GM21390 (cell line): Measurements from ENCODE around the gene MAS1L.
A peak's percentile ranks its signal among the peaks of the same experiment; 100 is the strongest.

Experiments used
- ATAC-seq: cut with Tn5 transposase; IDR thresholded peaks from one replicate; pipeline ENCODE4 v1.9.1; 2021; ENCODE audit not compliant: unreplicated experiment

MAS1L gene

DNA sequence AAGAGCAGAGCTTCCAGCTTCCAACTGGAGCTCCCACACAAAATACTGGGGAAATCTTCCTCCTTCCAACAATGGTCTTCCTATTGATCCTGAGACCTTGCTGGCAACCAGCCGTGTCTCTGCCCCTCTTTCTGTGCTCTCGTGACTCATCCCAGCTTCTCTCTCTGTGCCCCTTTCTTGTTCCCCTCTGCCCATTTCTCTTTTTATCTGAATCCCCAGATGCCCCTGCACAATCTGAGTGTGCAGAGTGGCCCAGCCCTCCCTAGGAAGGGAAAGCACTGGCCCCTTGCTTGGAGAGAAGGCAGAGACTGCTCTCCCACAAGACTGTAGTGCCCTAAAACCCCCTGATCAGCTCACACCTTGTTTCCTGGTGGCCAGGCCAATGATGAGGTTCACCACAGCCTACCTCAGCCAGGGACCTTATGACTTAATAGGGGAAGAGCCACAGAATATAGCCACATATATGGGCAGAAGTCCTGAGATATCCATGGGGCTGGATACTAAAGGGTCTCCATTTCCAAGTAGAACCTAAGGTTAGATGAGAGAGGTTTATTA is 23.1 kb upstream of the MAS1L start:
- no peak for ATAC-seq

DNA sequence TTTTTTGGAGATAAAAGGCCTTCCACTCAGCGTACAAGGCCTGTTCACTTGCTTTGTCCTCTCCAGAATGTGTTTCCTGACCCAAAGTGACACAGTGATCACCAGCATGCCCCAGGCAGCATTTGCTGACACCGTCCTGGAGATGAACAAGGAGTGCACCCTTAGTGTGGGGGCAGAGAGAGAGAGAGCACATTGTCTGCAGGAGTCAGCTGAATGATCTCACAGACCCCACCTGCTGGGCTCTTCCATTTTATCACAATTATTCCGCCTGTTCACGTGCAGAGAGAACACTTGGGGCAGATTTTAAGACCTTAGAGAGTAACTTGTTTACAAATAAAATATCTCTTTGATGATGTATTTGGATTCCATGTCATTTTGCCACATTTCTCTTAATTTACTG is 22.4 kb upstream of the MAS1L start:
- ATAC-seq, result no peak

DNA sequence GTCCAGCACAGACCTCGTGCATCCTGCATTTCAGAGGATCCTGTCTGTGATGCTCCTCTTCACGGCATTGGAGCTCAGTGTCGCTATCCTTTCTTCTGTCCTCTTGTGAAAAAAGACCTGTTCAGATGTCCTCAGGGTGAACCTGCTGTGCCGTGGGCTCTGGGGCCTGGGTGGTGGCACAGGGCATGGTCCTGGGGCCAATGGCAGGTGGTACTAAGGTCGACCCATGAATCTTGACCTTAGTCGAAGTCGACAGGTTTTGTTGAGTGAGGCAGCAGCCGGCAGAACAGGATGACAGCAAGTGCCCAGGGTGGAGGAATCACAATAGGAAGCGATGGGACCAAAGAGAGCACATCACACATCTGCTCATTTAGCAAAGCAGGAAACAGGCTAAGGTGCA is 22.0 kb upstream of the MAS1L start:
- ATAC-seq, result no peak

DNA sequence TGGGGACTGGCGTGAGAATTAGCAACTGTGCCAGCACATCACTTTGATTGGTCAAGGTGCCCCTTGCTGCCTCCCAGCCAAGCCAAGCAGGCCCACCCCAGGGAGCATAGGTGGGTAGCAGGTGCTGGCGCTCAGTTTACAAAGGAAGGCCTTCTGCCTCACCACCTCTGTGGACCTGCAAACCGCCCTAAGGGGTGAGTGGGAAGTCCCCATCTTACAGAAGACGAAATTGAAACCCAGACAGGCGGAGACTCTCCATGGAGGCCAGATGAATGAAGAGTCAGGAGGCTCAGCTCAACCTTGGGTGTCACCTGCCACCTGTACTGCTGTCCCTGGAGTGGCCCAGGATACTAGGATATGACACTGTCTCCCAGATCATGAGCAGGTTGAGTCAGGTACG is 21.5 kb upstream of the MAS1L start:
- ATAC-seq, result peak; percentile 77

DNA sequence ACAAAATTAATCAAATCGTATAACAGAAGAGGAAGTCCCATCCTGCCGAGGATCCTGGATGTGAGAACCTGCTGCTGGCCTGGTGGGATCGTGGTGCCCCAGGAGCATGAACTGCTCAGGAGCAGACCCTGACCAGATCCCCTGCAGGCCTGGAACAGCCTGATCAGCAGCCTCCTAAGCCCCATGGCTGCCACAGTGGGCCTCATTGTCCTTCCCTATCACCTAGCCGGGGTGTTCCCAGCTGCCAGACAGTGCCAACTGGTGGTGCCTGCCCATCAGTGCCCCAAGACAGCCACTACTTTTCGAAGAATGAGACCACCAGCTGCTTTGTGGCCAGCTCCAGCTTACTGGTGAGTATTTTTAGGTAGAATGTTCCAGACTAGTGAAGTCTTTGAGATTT is 19.6 kb upstream of the MAS1L start:
- ATAC-seq, result no peak

DNA sequence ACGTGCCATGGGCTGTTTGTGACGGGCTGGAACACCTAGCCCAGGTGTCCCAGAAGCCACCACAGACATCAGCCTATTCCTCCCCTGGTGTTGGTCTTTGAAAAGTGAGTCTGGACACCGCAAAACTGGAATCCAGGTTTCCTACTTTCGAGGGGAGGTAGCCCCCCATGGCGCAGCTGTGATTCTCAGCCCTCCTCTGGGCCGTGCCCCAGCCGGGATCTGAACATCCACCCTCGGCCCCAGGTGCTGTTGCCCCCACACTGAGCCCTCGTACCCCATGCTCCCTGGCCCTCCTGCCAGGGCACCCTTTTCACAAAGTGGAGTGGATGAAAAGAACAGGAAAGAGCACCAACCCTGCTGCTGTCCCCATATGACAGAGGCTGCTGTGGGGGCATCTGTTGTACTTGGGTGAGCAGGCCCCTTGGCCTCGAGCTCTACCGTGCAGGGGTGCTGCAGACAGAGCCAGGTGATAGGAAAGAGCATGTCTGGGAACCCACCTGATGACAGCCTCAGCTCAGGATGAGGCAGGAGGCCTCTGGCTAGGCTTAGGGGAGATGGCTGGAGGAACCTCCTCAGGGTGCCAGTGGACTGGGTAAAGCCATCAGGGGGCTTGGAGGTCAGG is 18.8 kb upstream of the MAS1L start:
- ATAC-seq, result no peak

DNA sequence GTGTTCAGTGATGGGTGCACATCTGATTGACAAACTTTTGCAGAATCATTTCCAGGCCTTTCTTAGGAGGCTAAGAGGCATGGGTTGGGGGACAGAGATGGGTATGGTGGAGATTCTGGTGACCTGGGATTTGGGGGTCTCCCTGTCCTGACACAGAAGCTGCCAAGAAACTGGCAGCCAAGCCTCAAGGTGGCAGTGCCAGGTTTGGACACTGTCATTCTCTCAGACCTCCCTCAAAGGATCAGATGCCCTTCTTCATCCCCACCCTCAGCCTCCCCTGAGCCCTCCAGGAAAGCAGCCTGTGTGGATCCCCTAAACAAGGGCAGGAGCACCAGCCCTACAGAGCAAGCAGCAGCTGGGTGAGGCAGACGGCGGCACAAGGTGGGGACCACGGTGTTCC is 18.1 kb upstream of the MAS1L start:
- ATAC-seq, result no peak

DNA sequence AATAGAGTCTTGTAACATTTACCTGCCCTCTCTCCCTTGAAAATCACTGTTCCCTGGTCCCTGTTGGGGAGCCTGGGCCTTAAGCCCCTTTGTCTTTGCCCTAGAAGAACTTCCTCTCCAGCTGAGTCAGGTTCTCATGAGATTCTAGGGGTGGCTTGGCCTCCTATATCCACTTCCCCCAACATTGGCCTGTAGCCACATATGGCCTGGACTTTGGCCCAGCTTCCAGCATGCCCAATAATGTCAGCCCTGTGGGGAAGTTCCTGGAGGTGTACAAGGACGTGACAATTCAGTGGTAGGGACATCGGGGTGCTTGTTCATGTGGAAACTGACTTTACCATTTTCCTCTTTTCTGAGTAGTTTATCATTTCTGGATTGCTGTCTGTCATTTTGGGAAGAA is 17.2 kb upstream of the MAS1L start:
- no peak for ATAC-seq

DNA sequence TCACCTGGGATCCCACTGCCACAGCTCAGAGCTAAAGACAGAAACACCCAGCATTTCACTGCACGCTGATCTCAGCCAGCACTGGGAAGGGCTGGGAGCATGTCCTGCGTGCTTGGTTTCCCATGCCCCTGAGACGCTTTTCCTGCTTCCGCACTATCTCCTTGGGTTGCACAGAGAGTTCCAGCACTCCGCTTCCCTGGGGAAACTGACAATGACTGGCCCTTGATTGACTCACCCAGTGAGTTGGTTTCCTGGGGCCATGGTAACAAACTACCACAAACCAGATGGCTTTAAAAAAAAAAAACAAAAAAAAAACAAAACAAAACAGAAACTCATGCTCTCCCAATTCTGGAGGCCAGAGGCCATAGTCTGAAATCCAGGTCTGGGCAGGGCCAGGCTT is 14.8 kb upstream of the MAS1L start:
- no peak for ATAC-seq

DNA sequence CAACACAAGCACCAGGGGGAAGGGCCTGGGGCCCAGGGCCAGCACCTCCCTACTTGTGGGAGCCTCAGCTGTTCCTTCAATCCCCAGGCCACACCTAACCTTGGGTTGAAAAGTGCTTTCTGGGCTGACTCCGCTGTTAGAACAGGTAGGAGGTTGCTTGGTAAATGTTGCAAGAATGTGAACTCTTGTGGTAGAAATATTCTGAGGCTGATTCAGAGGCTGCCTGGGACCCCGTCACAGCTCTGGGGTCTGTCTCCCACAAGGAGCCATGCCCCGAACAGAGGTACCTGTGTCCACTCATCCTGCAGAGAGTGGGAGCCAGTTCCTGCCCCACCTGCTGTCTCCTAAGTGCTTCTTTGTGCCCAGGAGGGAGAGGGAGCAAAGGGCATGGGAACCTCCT is 14.4 kb upstream of the MAS1L start:
- no peak for ATAC-seq

DNA sequence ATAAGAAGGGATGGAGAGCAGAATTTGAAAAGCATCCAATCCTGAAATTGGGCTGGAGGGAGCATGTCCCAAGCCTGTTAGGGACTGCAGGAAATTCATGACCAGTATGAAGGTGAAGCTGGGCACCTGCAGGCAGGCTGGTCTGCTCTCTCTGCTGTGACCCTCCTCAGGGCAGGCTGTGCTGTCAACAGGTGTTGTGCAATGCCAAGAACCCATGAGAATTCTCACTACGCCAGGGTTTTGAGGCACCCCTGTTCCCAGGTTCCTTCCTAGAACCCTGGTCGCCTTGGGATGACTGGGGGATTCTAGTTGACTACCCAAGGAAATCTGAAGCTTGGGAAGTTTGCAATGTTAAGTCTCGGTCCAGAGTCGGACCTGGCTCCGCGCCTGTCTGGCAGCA is 13.3 kb upstream of the MAS1L start:
- no peak for ATAC-seq

DNA sequence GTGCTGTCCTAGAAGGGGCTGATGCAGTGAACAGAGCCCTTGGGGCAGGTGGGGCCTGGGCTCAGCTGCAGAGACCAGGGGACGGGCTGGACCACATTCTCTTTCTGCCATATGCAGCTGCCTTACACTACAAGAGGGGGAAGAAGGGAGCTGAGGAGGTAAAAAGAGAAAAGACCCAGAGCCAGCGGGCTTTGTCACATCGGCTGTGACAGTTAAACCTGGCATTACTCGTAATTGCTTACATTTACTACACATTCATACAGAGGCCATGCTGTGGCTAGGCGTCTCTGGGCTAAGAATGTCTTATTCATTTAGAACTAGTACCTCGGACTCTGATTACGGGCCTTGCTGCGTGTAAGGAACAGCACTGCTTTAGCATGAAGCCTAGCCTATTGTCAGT is 12.8 kb upstream of the MAS1L start:
- ATAC-seq, result no peak

DNA sequence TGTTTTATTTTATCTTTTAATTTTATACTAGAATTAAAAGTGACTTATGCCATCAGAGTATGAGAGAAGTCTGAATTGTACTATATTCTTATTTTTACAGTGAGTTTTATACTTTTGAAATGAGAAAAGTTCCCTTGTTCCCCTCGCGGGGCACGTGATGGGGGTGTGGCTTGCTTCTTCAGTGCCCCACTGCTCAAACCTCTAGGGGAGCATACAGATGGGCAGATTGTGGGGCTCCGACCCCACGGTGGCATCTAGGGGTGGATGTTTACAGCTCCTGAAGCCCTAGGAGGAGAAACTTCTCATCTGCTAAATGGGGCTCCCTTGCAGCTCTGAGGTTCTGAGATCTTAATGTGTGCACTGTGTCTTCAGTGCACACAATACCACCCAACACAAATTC is 11.9 kb upstream of the MAS1L start:
- ATAC-seq, result no peak

DNA sequence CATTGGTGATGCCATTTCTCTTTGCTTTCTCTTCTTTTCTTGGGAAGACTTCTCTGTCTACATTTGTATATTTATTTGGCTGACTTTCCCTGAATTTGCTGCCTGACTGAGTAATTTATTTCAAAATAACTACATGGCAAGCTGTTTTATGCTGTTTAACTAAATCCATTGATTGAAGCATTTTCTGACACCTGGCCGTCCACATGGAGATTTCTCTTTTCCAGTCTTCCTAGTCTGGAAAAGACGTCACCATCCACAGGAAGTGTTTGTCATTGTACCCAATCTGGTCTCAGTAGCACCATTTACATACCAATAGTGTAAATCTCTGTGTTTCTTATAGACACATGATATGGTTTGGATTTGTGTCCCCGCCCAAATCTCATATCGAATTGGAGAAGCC is 9.2 kb upstream of the MAS1L start:
- no peak for ATAC-seq

DNA sequence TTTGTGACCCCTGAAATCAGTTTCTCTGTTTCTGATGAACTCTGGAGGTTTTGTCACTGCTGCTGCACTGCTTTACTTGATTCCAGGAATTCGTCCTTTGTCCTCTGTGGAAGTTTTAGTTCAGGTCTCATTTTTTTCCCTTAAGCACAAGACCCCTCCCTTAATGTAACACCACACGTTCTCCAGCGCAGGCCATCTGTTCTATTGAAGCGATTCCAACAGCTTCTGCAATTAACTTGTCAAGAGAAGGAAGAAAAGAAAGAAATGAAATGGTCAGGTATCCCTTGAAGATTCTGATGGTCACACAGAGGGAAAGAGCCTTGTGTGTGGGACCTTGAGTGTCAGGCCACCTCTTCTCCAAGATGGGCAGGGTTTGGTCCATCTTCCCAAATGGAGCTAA is 7.8 kb upstream of the MAS1L start:
- no peak for ATAC-seq

DNA sequence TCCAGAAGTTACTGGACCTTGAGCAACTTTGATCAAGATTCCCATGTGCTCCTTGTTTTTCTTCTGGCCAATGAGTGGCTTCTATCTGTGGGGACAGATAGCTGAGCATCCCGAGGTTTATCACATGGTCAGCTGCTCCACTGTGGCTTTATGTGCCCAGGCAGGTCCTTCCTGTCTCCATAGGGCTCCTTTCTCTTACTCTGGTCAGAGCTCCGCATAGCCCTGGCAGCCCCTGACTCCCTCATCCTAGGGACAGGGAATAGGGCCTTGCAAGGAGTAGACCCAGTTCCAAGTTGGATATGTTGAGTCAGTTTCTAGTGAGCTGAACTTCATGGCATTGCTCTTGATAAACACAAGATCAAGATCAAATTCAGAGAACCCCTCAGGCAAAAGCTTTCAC is 6.4 kb upstream of the MAS1L start:
- no peak for ATAC-seq

DNA sequence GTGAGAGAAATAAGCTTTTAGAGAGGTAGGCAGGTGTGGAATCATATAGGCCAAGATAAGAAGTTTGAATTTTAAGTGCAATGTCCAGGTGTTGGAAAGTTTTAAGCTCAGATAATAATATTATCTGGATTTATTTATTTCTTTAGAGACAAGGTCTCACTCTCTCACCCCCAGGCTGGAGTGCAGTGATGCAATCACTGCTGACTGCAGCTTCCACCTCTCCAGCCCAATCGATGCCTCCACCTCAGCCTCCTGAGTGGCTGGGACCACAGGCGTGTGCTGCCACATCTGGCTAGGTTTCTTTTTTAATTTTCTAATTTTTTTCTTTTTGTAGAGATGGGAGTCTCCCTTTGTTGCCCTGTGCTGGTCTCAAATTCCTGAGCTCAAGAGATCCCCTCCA is 5.5 kb upstream of the MAS1L start:
- no peak for ATAC-seq

DNA sequence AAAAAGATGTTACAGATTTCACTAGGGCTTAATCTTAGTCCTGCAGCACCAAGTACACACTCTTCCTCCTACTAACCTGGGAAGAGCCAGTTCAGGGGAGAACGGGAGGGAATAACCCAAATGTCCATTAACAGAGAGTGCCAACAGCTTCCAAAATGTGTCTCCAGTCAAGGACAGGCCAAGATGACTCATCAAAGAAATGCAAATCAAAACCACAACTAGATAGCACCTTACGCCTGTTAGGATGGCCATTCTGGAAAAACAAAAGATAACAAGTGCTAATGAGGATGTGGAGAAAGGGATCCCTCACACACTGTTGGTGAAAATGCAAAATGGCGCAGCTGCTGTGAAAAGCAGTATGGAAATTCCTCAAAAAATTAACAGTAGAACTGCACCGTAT is 3.8 kb upstream of the MAS1L start:
- ATAC-seq, result no peak

DNA sequence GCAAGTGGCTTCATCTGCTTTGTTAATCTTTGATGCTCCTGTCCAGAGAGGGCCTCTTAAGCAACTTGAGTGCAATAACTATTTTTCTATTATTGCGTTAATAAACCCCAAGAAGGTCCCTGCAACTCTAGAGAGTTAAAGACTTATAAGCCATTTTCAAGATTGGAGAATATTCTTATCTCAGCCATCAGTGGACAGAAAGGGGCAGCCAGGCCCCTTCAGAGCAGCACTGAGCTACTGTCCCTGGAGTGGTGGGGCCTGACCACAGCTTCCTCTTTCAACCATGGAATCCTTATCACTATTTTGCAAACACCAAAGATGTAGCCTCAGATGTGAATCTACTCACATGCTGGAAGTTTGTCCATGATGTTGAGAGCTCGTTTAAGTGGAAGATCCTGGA is 2.8 kb upstream of the MAS1L start:
- no peak for ATAC-seq

DNA sequence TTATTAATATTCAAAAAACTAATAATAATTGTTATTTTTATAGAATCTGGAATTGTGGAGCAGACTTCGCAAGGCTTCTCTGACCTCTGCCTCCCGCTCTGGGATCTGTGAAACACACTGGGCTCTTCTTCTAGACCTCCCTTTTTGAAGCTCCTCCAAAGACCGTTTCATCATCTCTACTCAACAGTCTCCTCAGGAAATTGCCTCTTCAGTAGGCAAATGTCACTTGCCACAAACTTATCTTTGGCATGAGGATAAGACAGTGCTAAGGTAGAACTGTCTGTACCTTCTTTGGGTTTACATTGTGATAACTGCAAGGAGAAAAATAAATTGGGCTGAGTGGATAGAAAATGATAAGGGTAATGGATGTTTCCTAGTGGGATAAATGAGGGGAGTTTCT is 2.3 kb upstream of the MAS1L start:
- no peak for ATAC-seq

DNA sequence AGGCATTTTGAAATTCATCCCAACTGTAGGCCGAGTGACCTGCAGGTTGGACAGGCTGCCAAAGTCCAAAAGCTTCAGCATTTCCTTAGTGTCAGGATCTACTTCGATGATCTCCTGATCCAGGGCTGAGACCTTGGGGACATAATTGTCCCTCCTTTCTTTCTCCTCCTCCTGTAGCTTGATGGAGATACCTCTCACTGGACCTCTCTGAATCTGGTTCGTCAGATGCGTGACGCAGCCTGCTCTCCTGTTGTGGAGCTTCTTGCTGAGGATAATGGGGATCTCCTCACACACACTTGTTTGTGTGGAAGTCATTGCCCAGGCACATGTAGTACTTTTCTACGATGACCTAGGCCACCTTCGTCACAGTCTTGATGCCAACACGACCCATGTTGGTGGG is 1.5 kb upstream of the MAS1L start:
- no peak for ATAC-seq

DNA sequence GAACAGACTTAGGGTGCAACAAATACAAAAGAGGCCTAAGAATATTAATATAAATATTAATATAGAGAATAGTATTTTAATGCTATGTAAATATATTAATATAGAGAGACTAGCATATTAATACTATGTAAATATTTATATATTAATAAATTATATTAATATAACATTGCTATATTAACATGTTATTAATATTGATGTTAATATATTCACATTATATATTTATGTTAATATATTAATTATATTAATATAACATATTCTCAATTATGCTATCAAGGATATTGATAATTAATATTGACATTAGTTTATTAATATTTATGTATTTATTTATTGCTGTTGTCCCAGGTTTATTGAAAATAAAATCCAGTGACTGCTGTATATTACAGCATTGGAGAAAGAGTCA is 1.1 kb upstream of the MAS1L start:
- ATAC-seq, result no peak

DNA sequence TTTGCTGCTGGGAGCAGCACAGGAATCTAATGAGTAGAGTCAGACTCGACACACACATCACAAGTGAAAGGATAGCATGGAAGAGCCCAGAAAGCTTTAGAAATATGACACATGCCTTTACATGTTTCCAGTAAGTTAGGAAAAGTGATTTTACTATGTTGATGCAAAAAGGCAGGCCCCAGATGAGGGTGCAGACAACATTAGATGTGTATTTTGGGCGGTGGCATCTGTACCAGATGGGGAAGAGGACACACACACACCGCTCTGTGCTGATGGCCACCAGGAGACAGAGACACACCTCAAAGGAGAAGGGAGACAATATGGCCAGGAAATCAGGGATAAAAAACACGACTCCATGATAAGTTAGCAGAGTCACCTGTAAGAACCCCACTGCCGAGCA is 625 bp downstream of the MAS1L start:
- no peak for ATAC-seq

DNA sequence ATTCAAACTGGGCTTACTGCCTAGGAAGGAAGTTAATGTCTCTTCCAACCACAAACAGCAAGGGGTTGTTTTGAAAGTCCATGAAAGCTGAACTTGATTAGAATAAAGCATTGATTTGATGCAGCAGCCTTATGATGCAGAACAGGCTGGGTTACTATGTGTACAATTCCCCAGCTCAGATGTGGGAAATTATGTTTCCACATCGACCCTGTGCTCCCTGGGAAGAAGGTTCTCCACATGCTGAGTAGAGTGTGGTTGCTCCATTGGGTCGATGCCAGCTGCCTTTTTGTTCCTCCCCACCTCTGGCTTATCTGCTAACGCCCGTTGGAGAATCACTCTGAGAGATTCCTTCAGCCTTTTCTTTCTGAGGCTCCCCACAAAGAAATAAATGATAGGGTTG is 1.2 kb downstream of the MAS1L start:
- no peak for ATAC-seq
